Karpas-422 (cell line): Measurements from ENCODE around the gene PPP6R2. TPM values are rescaled to one million over a fixed set of nuclear protein-coding genes. Genes with fewer than 3 reads are reported as not detected.
A peak's percentile ranks its signal among the peaks of the same experiment; 100 is the strongest.

ENCODE experiments used
- DNase-seq: peaks from one replicate; pipeline ENCODE4 v3.0.0-alpha.2; 2015
- H2AFZ ChIP-seq: fragments of 200-600 bp; sonication (generic); 2 replicates; pipeline ENCODE4 v1.6.1; 2014; ENCODE audit warnings: antibody characterized with exemption, low read length, mixed read lengths
- H3K27ac ChIP-seq: fragments of 200-600 bp; sonication (generic); 2 replicates; pipeline ENCODE4 v1.5.1; 2014; ENCODE audit warnings: mild to moderate bottlenecking, low read length, moderate library complexity
- H3K27me3 ChIP-seq: fragments of 200-600 bp; sonication (generic); 2 replicates; pipeline ENCODE4 v1.6.1; 2014; ENCODE audit warnings: low read length, mixed read lengths
- H3K36me3 ChIP-seq: fragments of 200-600 bp; sonication (generic); 2 replicates; pipeline ENCODE4 v1.6.1; 2014; ENCODE audit warnings: low read length, mixed read lengths; ENCODE audit not compliant: insufficient read depth
- H3K4me1 ChIP-seq: fragments of 200-600 bp; sonication (generic); 2 replicates; pipeline ENCODE4 v1.6.1; 2014; ENCODE audit warnings: mild to moderate bottlenecking, low read length, mixed read lengths
- H3K4me2 ChIP-seq: fragments of 200-600 bp; sonication (generic); 2 replicates; pipeline ENCODE4 v1.6.1; 2014; ENCODE audit warnings: low read length, low read depth, mild to moderate bottlenecking; ENCODE audit not compliant: poor library complexity, severe bottlenecking
- H3K4me3 ChIP-seq: fragments of 200-600 bp; sonication (generic); 2 replicates; pipeline ENCODE4 v1.5.1; 2014; ENCODE audit warnings: mild to moderate bottlenecking, antibody characterized with exemption, low read length, mixed read lengths
- H3K79me2 ChIP-seq: fragments of 200-600 bp; sonication (generic); 2 replicates; pipeline ENCODE4 v1.6.1; 2014; ENCODE audit warnings: mild to moderate bottlenecking, low read length, mixed read lengths
- H3K9ac ChIP-seq: fragments of 200-600 bp; sonication (generic); 2 replicates; pipeline ENCODE4 v1.6.0; 2014; ENCODE audit warnings: low read length
- H3K9me2 ChIP-seq: fragments of 200-600 bp; sonication (generic), shearing (Covaris generic); replicated peaks from 2 replicates; pipeline ENCODE4 v1.6.0; 2014; ENCODE audit warnings: mild to moderate bottlenecking, low read length, moderate library complexity; ENCODE audit not compliant: insufficient read depth
- H3K9me3 ChIP-seq: fragments of 300-700, 200-600 bp; sonication (generic); 2 replicates; pipeline ENCODE4 v1.6.1; 2014; ENCODE audit warnings: low read length, mixed read lengths
- H4K20me1 ChIP-seq: fragments of 200-600 bp; sonication (generic); 2 replicates; pipeline ENCODE4 v1.6.1; 2014; ENCODE audit warnings: mild to moderate bottlenecking, antibody characterized with exemption, low read length, low read depth; ENCODE audit not compliant: insufficient read depth
- total RNA-seq: library from RNA; depleted of rRNA; stranded (reverse); fragments of >200 nt; shearing (Covaris generic); gene quantifications from 2 replicates; pipeline ENCODE4 v1.2.3, GENCODE V29; 2014; ENCODE audit warnings: low replicate concordance

The PPP6R2 gene
- total RNA-seq, 1 experiment from 2014 or later = 32.9 TPM

DNA sequence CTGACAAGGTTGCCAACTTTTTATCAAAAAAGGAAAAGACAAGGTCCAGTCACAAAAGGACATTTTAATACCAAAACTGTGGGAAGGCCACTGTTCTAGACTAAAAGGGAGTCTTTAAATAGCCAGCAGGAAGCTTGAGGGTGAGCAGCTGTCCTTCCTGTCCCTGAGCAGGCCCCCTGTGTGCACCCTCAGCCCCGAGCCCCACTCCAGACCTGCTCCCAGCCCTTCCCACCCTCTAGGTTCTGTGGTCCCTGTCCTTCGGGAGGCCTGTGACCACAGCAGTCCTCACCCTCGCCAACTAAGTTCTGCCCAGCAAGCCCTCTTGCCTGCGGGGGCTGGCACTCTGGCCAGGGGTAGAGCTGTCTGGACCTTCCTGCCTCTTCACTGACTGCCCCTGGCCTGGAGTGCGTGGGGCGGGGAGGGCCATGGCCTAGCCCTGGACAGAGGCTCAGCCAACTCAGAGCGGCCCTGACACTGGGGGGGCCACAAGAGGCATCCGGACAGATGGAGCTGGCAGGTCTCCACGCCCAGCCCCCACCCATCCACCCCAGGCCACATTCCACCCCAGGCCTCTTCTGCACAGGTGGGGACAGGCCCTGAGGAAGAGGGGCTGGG, 34.0 kb upstream of the PPP6R2 start:
- DNase-seq = no peak
- H3K4me1 ChIP-seq = peaks cover 56% of the 10 kb centered on the region
- H3K4me2 ChIP-seq = no peak overlapping the region
- no peaks in the 10 kb centered on the region for H3K9me3 ChIP-seq
- H3K36me3 ChIP-seq = no peaks in the 10 kb centered on the region
- no peak overlapping the region for H2AFZ ChIP-seq
- no peak overlapping the region for H3K4me3 ChIP-seq
- peak overlapping the region; percentile 31; the same call in 1 of the 2 replicates for H3K9ac ChIP-seq
- no peak overlapping the region for H3K27ac ChIP-seq
- H3K9me2 ChIP-seq = no peaks in the 10 kb centered on the region
- no peaks in the 10 kb centered on the region for H3K79me2 ChIP-seq
- no peaks in the 10 kb centered on the region for H3K27me3 ChIP-seq
- peaks cover 15% of the 10 kb centered on the region; the same call in 1 of the 2 replicates for H4K20me1 ChIP-seq

DNA sequence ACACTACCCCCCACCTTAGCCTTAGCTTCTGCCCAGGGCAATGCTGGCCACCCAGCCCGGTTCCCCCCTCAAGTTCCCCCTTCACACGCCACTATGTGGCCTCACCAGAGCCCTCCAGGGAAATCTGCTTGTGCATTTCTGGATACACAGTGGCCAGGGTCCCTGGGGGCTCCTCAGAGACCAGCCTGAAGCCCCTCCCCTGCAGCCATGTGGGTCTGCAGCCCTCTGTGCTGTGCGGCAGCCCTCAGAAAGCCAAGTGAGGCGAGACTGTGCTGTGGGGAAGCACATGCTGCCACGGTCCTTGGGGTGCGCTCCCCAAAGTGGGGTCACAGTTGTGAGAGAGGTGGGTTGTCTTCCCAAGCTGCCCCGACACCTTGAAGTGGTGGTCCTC, 33.5 kb upstream of the PPP6R2 start:
- H3K27me3 ChIP-seq = no peaks in the 10 kb centered on the region
- no peak overlapping the region for H3K4me3 ChIP-seq
- no peaks in the 10 kb centered on the region for H3K36me3 ChIP-seq
- H2AFZ ChIP-seq = no peak overlapping the region
- DNase-seq = no peak
- no peaks in the 10 kb centered on the region for H3K9me2 ChIP-seq
- no peak overlapping the region for H3K9ac ChIP-seq
- H3K9me3 ChIP-seq = no peaks in the 10 kb centered on the region
- peaks cover 15% of the 10 kb centered on the region; the same call in 1 of the 2 replicates for H4K20me1 ChIP-seq
- no peak overlapping the region for H3K4me2 ChIP-seq
- H3K4me1 ChIP-seq = peaks cover 55% of the 10 kb centered on the region
- no peak overlapping the region for H3K27ac ChIP-seq
- no peaks in the 10 kb centered on the region for H3K79me2 ChIP-seq

DNA sequence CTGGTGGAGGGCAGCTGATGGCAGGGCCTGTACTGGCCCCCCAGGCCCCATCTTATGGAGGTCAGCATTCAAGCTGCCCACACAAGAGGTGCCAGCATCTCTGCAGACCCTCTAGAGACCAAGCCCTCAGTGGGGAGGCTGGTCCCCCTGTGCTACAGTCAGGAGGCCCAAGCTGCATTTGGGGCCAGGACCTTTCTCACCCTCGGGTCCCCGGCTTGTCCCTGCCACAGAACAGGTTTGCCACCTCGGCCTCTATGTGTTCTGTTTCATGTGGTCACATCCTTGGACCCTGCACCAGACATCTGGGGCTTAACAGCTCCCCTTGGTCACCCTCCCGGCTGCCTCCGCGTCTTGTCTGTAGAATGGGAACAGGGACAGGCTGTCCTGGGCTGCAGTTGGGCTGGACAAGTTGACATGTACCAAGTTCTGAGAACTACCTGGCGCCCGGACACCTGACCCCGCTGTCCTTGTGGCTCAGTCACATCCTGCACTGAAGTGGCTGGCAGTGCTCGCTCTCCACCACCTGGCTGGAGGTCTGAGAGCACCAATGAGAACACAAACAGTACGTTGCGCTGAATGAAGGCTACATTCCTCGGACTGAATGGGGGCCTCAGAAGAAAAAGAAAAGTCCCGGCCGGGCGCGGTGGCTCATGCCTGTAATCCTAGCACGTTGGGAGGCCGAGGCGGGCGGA, 33.0 kb upstream of the PPP6R2 start:
- Histone ChIP-seq H3K27me3 (no peaks in the 10 kb centered on the region), H4K20me1 (peaks cover 12% of the 10 kb centered on the region; the same call in 1 of the 2 replicates), H3K4me3 (no peak overlapping the region), H3K4me2 (no peak overlapping the region), H3K27ac (no peak overlapping the region), H3K9ac (no peak overlapping the region), H3K36me3 (no peaks in the 10 kb centered on the region), H3K4me1 (peaks cover 55% of the 10 kb centered on the region), H2AFZ (no peak overlapping the region), H3K9me3 (no peaks in the 10 kb centered on the region), H3K79me2 (no peaks in the 10 kb centered on the region), H3K9me2 (no peaks in the 10 kb centered on the region)
- DNase-seq = no peak

- Histone ChIP-seq H3K4me2 (no peak overlapping the region), H4K20me1 (0 out of 2 replicates have a peak, but pooled peaks cover 8% of the 10 kb centered on the region), H3K79me2 (no peaks in the 10 kb centered on the region), H3K27ac (no peak overlapping the region), H3K9me2 (no peaks in the 10 kb centered on the region), H2AFZ (no peak overlapping the region), H3K4me1 (peaks cover 51% of the 10 kb centered on the region), H3K4me3 (no peak overlapping the region), H3K27me3 (no peaks in the 10 kb centered on the region), H3K9ac (no peak overlapping the region), H3K9me3 (no peaks in the 10 kb centered on the region), H3K36me3 (no peaks in the 10 kb centered on the region)
- DNase-seq = no peak
Observed at GRCh38 chr22:50310949-50311444, 32.1 kb upstream of the PPP6R2 start.

DNA sequence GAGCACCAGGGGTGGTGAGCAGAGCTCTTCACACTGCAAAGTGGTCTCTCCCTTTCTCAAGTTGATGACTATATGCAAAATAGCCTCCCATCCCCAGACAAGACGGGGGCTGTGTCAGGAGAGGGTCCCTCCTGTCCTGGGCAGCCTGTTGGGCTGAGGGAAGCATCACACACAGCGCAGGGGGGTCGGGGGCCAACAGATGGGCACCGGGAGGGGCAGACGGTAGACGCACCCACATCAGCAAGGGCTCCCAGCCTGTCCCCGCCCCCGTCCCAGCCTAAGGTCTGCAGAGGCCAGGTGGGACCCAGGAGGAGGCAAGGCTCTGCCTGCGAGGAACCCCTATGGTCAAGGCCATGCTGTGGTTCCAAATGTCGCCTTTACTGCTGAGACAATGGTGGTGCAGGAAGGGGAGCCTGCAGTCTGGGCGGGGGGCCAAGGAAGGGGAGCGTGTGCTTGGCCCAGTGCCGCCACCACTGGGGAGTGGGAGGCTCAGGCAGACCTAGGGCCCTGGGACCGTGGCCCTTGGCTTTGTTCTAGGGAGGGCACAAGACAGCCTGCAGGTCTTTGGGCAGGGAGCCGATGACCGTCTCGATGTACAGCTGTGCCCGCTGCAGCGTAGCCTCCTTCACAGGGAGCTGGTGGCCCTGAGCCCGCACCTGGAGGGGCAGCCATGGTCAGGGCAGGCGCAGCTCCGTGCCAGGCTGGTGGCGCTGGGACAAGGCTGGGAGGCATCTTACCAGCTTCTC, 31.3 kb upstream of the PPP6R2 start:
- H3K9me2 ChIP-seq = no peaks in the 10 kb centered on the region
- H3K79me2 ChIP-seq = no peaks in the 10 kb centered on the region
- H3K4me2 ChIP-seq = no peak overlapping the region
- H3K9me3 ChIP-seq = no peaks in the 10 kb centered on the region
- no peaks in the 10 kb centered on the region for H3K36me3 ChIP-seq
- H3K9ac ChIP-seq = no peak overlapping the region
- no peak overlapping the region for H2AFZ ChIP-seq
- H3K4me3 ChIP-seq = no peak overlapping the region
- no peak overlapping the region for H3K27ac ChIP-seq
- peaks cover 43% of the 10 kb centered on the region for H3K4me1 ChIP-seq
- 0 out of 2 replicates have a peak, but pooled peaks cover 8% of the 10 kb centered on the region for H4K20me1 ChIP-seq
- H3K27me3 ChIP-seq = no peaks in the 10 kb centered on the region
- DNase-seq = no peak

DNA sequence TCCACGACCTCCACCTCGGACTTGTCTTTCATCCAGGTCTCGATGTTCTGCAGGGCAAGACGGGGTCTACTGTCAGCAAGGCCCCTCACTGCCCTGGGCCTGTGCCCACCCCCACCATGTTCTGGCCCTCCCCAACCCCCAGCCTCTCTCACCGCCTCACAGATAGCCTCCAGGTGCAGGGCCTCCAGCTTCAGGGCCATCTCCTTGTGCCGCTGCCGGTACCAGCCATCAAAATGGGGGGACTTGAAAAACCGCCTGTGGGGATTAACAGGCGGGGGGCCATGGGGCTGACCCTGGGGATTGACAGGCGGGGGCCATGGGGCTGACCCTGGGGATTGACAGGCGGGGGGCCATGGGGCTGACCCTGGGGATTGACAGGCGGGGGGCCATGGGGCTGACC, 30.8 kb upstream of the PPP6R2 start:
- H3K9ac ChIP-seq = no peak overlapping the region
- H3K4me1 ChIP-seq = peaks cover 41% of the 10 kb centered on the region
- no peaks in the 10 kb centered on the region for H3K36me3 ChIP-seq
- DNase-seq = no peak
- H4K20me1 ChIP-seq = 0 out of 2 replicates have a peak, but pooled peaks cover 8% of the 10 kb centered on the region
- no peak overlapping the region for H2AFZ ChIP-seq
- no peaks in the 10 kb centered on the region for H3K9me2 ChIP-seq
- no peak overlapping the region for H3K4me2 ChIP-seq
- H3K4me3 ChIP-seq = no peak overlapping the region
- H3K27me3 ChIP-seq = no peaks in the 10 kb centered on the region
- no peak overlapping the region for H3K27ac ChIP-seq
- H3K79me2 ChIP-seq = no peaks in the 10 kb centered on the region
- no peaks in the 10 kb centered on the region for H3K9me3 ChIP-seq

GRCh38 chr22:50313021-50313420, 30.1 kb upstream of the PPP6R2 start:
- Histone ChIP-seq H3K27ac (no peak overlapping the region), H3K79me2 (no peaks in the 10 kb centered on the region), H3K9ac (no peak overlapping the region), H3K36me3 (no peaks in the 10 kb centered on the region), H4K20me1 (0 out of 2 replicates have a peak, but pooled peaks cover 8% of the 10 kb centered on the region), H3K9me3 (no peaks in the 10 kb centered on the region), H3K4me2 (no peak overlapping the region), H2AFZ (no peak overlapping the region), H3K4me3 (no peak overlapping the region), H3K27me3 (no peaks in the 10 kb centered on the region), H3K4me1 (peaks cover 45% of the 10 kb centered on the region), H3K9me2 (no peaks in the 10 kb centered on the region)
- no peak for DNase-seq

DNA sequence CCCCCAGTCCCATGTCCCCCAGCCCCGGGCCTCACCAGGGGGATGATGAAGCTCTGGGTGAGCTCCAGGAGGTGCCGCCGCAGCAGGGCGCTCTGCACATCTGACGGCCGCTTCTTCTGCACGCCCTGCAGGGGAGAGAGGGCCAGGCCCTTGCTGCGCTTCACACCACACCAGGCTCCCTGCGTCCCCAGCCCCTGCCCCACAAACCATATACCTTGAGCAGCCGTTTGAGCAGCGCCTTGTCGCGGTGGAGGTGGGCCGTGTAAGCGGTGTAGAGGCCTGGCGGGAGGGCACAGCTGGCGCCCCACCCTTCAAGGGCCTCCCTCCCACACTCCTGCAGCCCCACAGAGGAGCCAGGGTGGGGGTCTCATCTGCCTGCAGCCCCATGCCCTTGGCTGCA, 29.5 kb upstream of the PPP6R2 start:
- Histone ChIP-seq H3K9ac (no peak overlapping the region), H3K9me2 (no peaks in the 10 kb centered on the region), H3K9me3 (no peaks in the 10 kb centered on the region), H2AFZ (no peak overlapping the region), H3K36me3 (no peaks in the 10 kb centered on the region), H3K4me3 (no peak overlapping the region), H4K20me1 (0 out of 2 replicates have a peak, but pooled peaks cover 6% of the 10 kb centered on the region), H3K4me2 (peak overlapping the region; percentile 63), H3K79me2 (no peaks in the 10 kb centered on the region), H3K4me1 (peaks cover 45% of the 10 kb centered on the region), H3K27me3 (no peaks in the 10 kb centered on the region), H3K27ac (no peak overlapping the region)
- DNase-seq = no peak
